NCI-H345 treated with DMSO at 0.1 percent for 48 hours (cell line): Measurements from ENCODE around the gene SLC34A1.
"Not testable (repeated sequence)": the region's sequence is repeated elsewhere in the genome, so short reads cannot be mapped to it uniquely, and the experiment has no call there.

Experiments
- DNase-seq: peaks from one replicate; lab custom pipeline; 2025; ENCODE audit not compliant: unreplicated experiment; lab: John Stamatoyannopoulos, UW

The SLC34A1 gene

GRCh38 chr5:177405312-177405711 lies 21.1 kb downstream of the SLC34A1 start:
- no peak for DNase-seq

GRCh38 chr5:177405805-177406204 lies 21.6 kb downstream of the SLC34A1 start:
- DNase-seq: no peak

- no peak for DNase-seq
Observed at GRCh38 chr5:177409043-177409801, 25.0 kb downstream of the SLC34A1 start, which contains the start of gene F12. TSS of gene F12 (minus strand) at chr5:177409564. CDS start at chr5:177409527, 37 bp downstream.

GRCh38 chr5:177410575-177410974 lies 26.3 kb downstream of the SLC34A1 start:
- no peak for DNase-seq

GRCh38 chr5:177412603-177413233 lies 28.5 kb downstream of the SLC34A1 start:
- DNase-seq: no peak

GRCh38 chr5:177414481-177414880 lies 30.2 kb downstream of the SLC34A1 start:
- no peak for DNase-seq

- DNase-seq: not testable (repeated sequence)
Observed at GRCh38 chr5:177417081-177417480, 32.8 kb downstream of the SLC34A1 start.

- DNase-seq: no peak
Observed at GRCh38 chr5:177419046-177419445, 34.8 kb downstream of the SLC34A1 start.

- DNase-seq: not testable (repeated sequence)
Observed at GRCh38 chr5:177420472-177420871, 36.2 kb downstream of the SLC34A1 start.

- no peak for DNase-seq
Observed at GRCh38 chr5:177421062-177421798, 37.0 kb downstream of the SLC34A1 start.

- DNase-seq: no peak
Observed at GRCh38 chr5:177423671-177424070, 39.4 kb downstream of the SLC34A1 start.

GRCh38 chr5:177425196-177425800 lies 41.1 kb downstream of the SLC34A1 start:
- no peak for DNase-seq

GRCh38 chr5:177425801-177426565 lies 41.7 kb downstream of the SLC34A1 start:
- DNase-seq: peak; percentile 99

- DNase-seq: no peak
Observed at GRCh38 chr5:177426566-177427210, 42.5 kb downstream of the SLC34A1 start, which contains the start of gene GRK6. TSS of gene GRK6 (plus strand) at chr5:177426676. CDS start at chr5:177426846, 170 bp downstream.

GRCh38 chr5:177427211-177427822 lies 43.1 kb downstream of the SLC34A1 start:
- DNase-seq: no peak

- DNase-seq: no peak
Observed at GRCh38 chr5:177427919-177428573, 43.8 kb downstream of the SLC34A1 start.

- no peak for DNase-seq
Observed at GRCh38 chr5:177428574-177429217, 44.5 kb downstream of the SLC34A1 start.

GRCh38 chr5:177429248-177430040 lies 45.2 kb downstream of the SLC34A1 start:
- DNase-seq: no peak
